OCI-M2 (cell line): ENCODE measurements around the gene TIA1.
"Not testable (repeated sequence)": the region's sequence is repeated elsewhere in the genome, so short reads cannot be mapped to it uniquely, and the experiment has no call there.

Source experiments
- DNase-seq: peaks from one replicate; lab custom pipeline; 2025; ENCODE audit not compliant: unreplicated experiment; lab: John Stamatoyannopoulos, UW

TIA1 gene

GRCh38 chr2:70223305-70223704 lies 25.1 kb downstream of the TIA1 start:
- not testable (repeated sequence) for DNase-seq

GRCh38 chr2:70214953-70215549 lies 33.4 kb downstream of the TIA1 start:
- DNase-seq = no peak

GRCh38 chr2:70214365-70214764 lies 34.1 kb downstream of the TIA1 start:
- no peak for DNase-seq

- DNase-seq = no peak
Measured at GRCh38 chr2:70212298-70212932, 36.0 kb downstream of the TIA1 start.

GRCh38 chr2:70211595-70211994 lies 36.8 kb downstream of the TIA1 start:
- DNase-seq = no peak

- DNase-seq = no peak
Measured at GRCh38 chr2:70204452-70204851, 44.0 kb downstream of the TIA1 start.

GRCh38 chr2:70203086-70203485 lies 45.3 kb downstream of the TIA1 start:
- no peak for DNase-seq

- DNase-seq = no peak
Measured at GRCh38 chr2:70202236-70202806, 46.1 kb downstream of the TIA1 start.

- no peak for DNase-seq
Measured at GRCh38 chr2:70201831-70202230, 46.6 kb downstream of the TIA1 start.

GRCh38 chr2:70201225-70201768 lies 47.1 kb downstream of the TIA1 start:
- no peak for DNase-seq

GRCh38 chr2:70199320-70199864 lies 49.0 kb downstream of the TIA1 start:
- no peak for DNase-seq

GRCh38 chr2:70192516-70192915 lies 55.9 kb downstream of the TIA1 start:
- DNase-seq = no peak

- no peak for DNase-seq
Measured at GRCh38 chr2:70191244-70191735, 57.1 kb downstream of the TIA1 start.

- DNase-seq = peak; percentile 65
Measured at GRCh38 chr2:70190418-70191243, 57.8 kb downstream of the TIA1 start, which contains the start of gene C2orf42. Gene C2orf42, minus strand, starts transcription at chr2:70191019. Its CDS starts 9,034 bp downstream, at chr2:70181985.

GRCh38 chr2:70188460-70188859 lies 60.0 kb downstream of the TIA1 start:
- DNase-seq = no peak

- DNase-seq = not testable (repeated sequence)
Measured at GRCh38 chr2:70187170-70187569, 61.3 kb downstream of the TIA1 start.

- DNase-seq = no peak
Measured at GRCh38 chr2:70182689-70183088, 65.7 kb downstream of the TIA1 start.

- DNase-seq = no peak
Measured at GRCh38 chr2:70181363-70181956, 67.0 kb downstream of the TIA1 start.

GRCh38 chr2:70173520-70173919 lies 74.9 kb downstream of the TIA1 start:
- no peak for DNase-seq

- DNase-seq = not testable (repeated sequence)
Measured at GRCh38 chr2:70169654-70170245, 78.7 kb downstream of the TIA1 start.
